Measurements from ENCODE around the gene ADAM12.

GRCh38 chr10:126060261-126060931 is 327.9 kb downstream of the ADAM12 start:
- TF ChIP-seq POLR2AphosphoS5 (IDR thresholded peaks at IDR 0.05) (peak in 2 of 3 donors; percentile 48 to 63), POLR2A (IDR thresholded peaks at IDR 0.05) (no peak)

Data from spleen (tissue), 3 donors.